Smooth muscle cell of the pulmonary artery (primary cell): ENCODE measurements around the gene ZNF282. TPM values are rescaled to one million over a fixed set of nuclear protein-coding genes. Genes with fewer than 3 reads are reported as not detected.

ENCODE experiments used
- total RNA-seq: library from RNA; depleted of rRNA; stranded (reverse); fragments of >200 nt; gene quantifications from 2 replicates; pipeline ENCODE4 v1.2.3, GENCODE V29; 2014

The ZNF282 gene
- total RNA-seq: 26.1 and 31.5 TPM in 2 replicates

DNA sequence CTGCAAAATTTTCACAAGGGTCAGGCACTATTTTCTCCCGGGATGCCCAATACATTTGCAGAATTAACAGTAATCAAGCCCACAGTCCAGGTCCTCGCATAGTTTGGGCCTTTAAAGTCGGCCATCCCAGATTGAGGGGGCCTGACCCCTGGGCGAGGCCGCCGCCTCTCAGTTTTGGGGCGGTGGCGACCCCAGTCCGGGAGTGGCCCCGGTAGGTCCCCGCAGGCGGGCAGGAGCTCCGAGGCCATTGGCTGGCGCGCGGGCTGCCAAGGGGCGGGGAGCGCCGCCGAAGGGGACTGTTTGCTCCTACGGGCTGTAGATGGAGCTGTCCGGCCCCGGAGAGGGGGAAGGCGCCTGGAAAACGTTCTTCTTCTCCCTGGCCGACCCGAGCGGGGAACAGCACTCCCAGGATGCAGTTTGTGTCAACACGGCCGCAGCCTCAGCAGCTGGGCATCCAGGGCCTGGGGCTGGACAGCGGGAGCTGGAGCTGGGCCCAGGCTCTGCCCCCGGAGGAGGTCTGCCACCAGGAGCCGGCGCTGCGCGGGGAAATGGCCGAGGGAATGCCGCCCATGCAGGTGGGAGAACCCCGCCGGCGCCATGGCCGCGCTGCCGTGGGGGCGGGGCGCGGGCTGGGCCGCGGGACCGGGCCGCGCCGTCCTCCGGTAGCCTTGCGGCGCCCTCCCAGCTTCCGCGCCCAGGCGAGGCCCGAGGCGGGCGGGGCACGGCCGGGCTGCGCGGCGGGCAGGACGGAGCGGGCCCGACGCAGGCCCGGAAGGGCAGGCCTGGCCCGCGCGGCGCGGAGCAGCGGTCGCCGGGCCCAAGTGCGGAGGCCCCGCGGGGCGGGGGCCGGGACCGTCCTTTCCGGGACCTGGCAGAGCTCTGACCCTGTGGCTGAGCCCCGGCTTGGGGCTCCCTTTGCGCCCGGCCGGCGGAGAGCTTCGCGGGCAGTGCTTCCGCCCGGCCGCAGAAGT is at the start of gene ZNF282:
TSS of gene ZNF282 (plus strand) at position 367 of the 971 bp plus-strand sequence. CDS start at position 411, 44 bp downstream.

DNA sequence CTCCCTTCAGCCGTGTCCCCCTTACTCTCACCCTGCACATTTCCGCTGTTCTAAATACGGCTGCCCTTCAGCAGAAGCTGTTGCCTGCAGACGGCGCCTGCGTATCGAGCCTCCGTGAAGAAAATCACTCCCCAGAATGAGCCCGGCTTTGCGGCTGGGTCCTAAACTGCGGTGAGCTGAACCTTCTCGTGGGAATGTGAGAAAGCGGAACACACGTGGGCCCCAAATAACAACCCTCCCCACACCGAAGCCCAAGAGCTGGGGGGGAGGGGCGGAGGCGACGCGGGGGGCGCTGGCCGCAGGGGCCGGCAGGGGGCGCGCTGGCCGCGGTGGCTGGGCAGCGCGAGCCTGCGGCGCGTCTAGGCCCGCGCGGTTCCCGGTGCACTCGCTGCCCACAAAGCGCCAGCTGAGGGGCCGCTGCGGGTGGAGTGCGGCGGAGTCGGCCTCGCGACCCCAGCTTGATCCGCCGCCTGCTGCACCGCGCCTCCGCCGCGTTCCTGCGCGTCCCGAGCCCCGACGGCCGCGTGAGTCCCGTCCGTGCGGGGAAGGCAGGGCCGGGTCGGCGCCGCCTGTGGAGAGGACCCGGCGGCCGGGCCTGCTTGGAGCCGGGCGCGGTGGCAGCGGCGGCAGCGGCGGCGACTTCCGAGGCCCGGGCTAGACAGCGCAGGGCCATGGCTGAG is 48.1 kb upstream of the ZNF282 start, which contains the start of gene ZNF398:
TSS of gene ZNF398 (plus strand) at position 382 of the 680 bp plus-strand sequence. CDS start at position 672, 290 bp downstream.

GRCh38 chr7:149239345-149240143 is 44.2 kb downstream of the ZNF282 start, which contains the start of gene ZNF212:
TSS of gene ZNF212 (plus strand) at chr7:149239651. CDS start at chr7:149239779, 128 bp downstream.

GRCh38 chr7:149261829-149262617 is 66.7 kb downstream of the ZNF282 start, which contains the start of gene ZNF783:
TSS of gene ZNF783 (plus strand) at chr7:149262196. CDS start at chr7:149262334, 138 bp downstream.

Other genes with a start within 250 kb of the ZNF282 start
- 437 and 505 TPM in 2 replicates for gene PDIA4, start 167.0 kb upstream of the ZNF282 start, total RNA-seq
- 4.6 and 7.1 TPM in 2 replicates for gene ZNF786, start 104.8 kb upstream of the ZNF282 start, total RNA-seq
- 2.5 and 3.7 TPM in 2 replicates for gene ZNF425, start 69.2 kb upstream of the ZNF282 start, total RNA-seq
- 10.2 and 10.4 TPM in 2 replicates for gene ZNF398, start 48.1 kb upstream of the ZNF282 start, total RNA-seq
- 4.3 and 5.3 TPM in 2 replicates for gene ZNF212, start 44.1 kb downstream of the ZNF282 start, total RNA-seq
- 10.6 and 15.7 TPM in 2 replicates for gene ZNF783, start 66.7 kb downstream of the ZNF282 start, total RNA-seq